Measurements from ENCODE around the gene MLLT10. TPM values are rescaled to one million over a fixed set of nuclear protein-coding genes. Genes with fewer than 3 reads are reported as not detected.

MLLT10 gene
- total RNA-seq, 1 experiment from 2014 or later = 58.4 TPM

- Histone ChIP-seq H3K4me3 (ENCODE audit: low read depth, low read length, poor library complexity, severe bottlenecking) (no peak overlapping the region), H3K9me3 (ENCODE audit: low read depth, low read length, poor library complexity, severe bottlenecking) (peaks cover 22% of the 10 kb centered on the region), H3K36me3 (ENCODE audit: insufficient read depth, low read length, poor library complexity, severe bottlenecking) (peaks cover 5% of the 10 kb centered on the region), H3K4me1 (ENCODE audit: insufficient read depth, low read length, poor library complexity, severe bottlenecking) (no peaks in the 10 kb centered on the region), H3K27me3 (replicated peaks; ENCODE audit: insufficient read depth, low read depth, low read length, poor library complexity) (no peaks in the 10 kb centered on the region), H3K27ac (ENCODE audit: low read depth, low read length, poor library complexity, severe bottlenecking) (no peak overlapping the region)
- TF ChIP-seq, protein P1, sequence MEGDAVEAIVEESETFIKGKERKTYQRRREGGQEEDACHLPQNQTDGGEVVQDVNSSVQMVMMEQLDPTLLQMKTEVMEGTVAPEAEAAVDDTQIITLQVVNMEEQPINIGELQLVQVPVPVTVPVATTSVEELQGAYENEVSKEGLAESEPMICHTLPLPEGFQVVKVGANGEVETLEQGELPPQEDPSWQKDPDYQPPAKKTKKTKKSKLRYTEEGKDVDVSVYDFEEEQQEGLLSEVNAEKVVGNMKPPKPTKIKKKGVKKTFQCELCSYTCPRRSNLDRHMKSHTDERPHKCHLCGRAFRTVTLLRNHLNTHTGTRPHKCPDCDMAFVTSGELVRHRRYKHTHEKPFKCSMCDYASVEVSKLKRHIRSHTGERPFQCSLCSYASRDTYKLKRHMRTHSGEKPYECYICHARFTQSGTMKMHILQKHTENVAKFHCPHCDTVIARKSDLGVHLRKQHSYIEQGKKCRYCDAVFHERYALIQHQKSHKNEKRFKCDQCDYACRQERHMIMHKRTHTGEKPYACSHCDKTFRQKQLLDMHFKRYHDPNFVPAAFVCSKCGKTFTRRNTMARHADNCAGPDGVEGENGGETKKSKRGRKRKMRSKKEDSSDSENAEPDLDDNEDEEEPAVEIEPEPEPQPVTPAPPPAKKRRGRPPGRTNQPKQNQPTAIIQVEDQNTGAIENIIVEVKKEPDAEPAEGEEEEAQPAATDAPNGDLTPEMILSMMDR (conservative IDR thresholded peaks at IDR 0.05; ENCODE audit: low read depth, low read length) = no peak
- TF ChIP-seq EZH2 (IDR thresholded peaks at IDR 0.05; ENCODE audit: borderline replicate concordance, low read depth, low read length, poor library complexity, severe bottlenecking) = no peak
- CTCF ChIA-PET = no interaction called here
- intact Hi-C loops (cut with micrococcal nuclease; ENCODE audit: unreplicated experiment) = no loop called here
- BruUV-seq (replicated peaks) = no TSS peak
- DNase-seq (ENCODE audit: low spot score) = no peak
- POLR2A ChIA-PET (ENCODE audit: low non-redundant PET) = no interaction called here
These were observed 166.4 kb downstream of the MLLT10 start for GRCh38 chr10:21700474-21700873.

- no peaks in the 10 kb centered on the region for H3K27me3 ChIP-seq (replicated peaks; ENCODE audit: insufficient read depth, low read depth, low read length, poor library complexity)
- no peak for TF ChIP-seq EZH2 (IDR thresholded peaks at IDR 0.05; ENCODE audit: borderline replicate concordance, low read depth, low read length, poor library complexity, severe bottlenecking)
- TF ChIP-seq, protein P1 (conservative IDR thresholded peaks at IDR 0.05; ENCODE audit: low read depth, low read length) = no peak
- intact Hi-C loops (cut with micrococcal nuclease; ENCODE audit: unreplicated experiment) = no loop called here
- BruUV-seq (replicated peaks) = no TSS peak
- peaks cover 5% of the 10 kb centered on the region for H3K36me3 ChIP-seq (ENCODE audit: insufficient read depth, low read length, poor library complexity, severe bottlenecking)
- no peaks in the 10 kb centered on the region for H3K4me1 ChIP-seq (ENCODE audit: insufficient read depth, low read length, poor library complexity, severe bottlenecking)
- POLR2A ChIA-PET (ENCODE audit: low non-redundant PET) = no interaction called here
- H3K4me3 ChIP-seq (ENCODE audit: low read depth, low read length, poor library complexity, severe bottlenecking) = no peak overlapping the region
- CTCF ChIA-PET = no interaction called here
- H3K9me3 ChIP-seq (ENCODE audit: low read depth, low read length, poor library complexity, severe bottlenecking) = peaks cover 22% of the 10 kb centered on the region
- no peak overlapping the region for H3K27ac ChIP-seq (ENCODE audit: low read depth, low read length, poor library complexity, severe bottlenecking)
- no peak for DNase-seq (ENCODE audit: low spot score)
These were observed 168.6 kb downstream of the MLLT10 start for GRCh38 chr10:21702633-21703111.

GRCh38 chr10:21705142-21705827 is 171.3 kb downstream of the MLLT10 start:
- no peaks in the 10 kb centered on the region for H3K27me3 ChIP-seq (replicated peaks; ENCODE audit: insufficient read depth, low read depth, low read length, poor library complexity)
- POLR2A ChIA-PET (ENCODE audit: low non-redundant PET) = no interaction called here
- TF ChIP-seq EZH2 (IDR thresholded peaks at IDR 0.05; ENCODE audit: borderline replicate concordance, low read depth, low read length, poor library complexity, severe bottlenecking) = no peak
- TF ChIP-seq, protein P1 (conservative IDR thresholded peaks at IDR 0.05; ENCODE audit: low read depth, low read length) = no peak
- intact Hi-C loops (cut with micrococcal nuclease; ENCODE audit: unreplicated experiment) = no loop called here
- H3K36me3 ChIP-seq (ENCODE audit: insufficient read depth, low read length, poor library complexity, severe bottlenecking) = peaks cover 2% of the 10 kb centered on the region
- CTCF ChIA-PET = no interaction called here
- DNase-seq (ENCODE audit: low spot score) = no peak
- no peaks in the 10 kb centered on the region for H3K4me1 ChIP-seq (ENCODE audit: insufficient read depth, low read length, poor library complexity, severe bottlenecking)
- no peak overlapping the region for H3K4me3 ChIP-seq (ENCODE audit: low read depth, low read length, poor library complexity, severe bottlenecking)
- no TSS peak for BruUV-seq (replicated peaks)
- H3K27ac ChIP-seq (ENCODE audit: low read depth, low read length, poor library complexity, severe bottlenecking) = no peak overlapping the region
- peaks cover 9% of the 10 kb centered on the region for H3K9me3 ChIP-seq (ENCODE audit: low read depth, low read length, poor library complexity, severe bottlenecking)
